Measurements from ENCODE around the gene PPWD1.

- peak in 1 of 4 donors; percentile 81 for TF ChIP-seq EP300 (IDR thresholded peaks at IDR 0.05)
- TF ChIP-seq, protein P1, sequence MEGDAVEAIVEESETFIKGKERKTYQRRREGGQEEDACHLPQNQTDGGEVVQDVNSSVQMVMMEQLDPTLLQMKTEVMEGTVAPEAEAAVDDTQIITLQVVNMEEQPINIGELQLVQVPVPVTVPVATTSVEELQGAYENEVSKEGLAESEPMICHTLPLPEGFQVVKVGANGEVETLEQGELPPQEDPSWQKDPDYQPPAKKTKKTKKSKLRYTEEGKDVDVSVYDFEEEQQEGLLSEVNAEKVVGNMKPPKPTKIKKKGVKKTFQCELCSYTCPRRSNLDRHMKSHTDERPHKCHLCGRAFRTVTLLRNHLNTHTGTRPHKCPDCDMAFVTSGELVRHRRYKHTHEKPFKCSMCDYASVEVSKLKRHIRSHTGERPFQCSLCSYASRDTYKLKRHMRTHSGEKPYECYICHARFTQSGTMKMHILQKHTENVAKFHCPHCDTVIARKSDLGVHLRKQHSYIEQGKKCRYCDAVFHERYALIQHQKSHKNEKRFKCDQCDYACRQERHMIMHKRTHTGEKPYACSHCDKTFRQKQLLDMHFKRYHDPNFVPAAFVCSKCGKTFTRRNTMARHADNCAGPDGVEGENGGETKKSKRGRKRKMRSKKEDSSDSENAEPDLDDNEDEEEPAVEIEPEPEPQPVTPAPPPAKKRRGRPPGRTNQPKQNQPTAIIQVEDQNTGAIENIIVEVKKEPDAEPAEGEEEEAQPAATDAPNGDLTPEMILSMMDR (IDR thresholded peaks at IDR 0.05): no peak
Measured at GRCh38 chr5:65611524-65611923, 48.4 kb downstream of the PPWD1 start.
